ENCODE measurements around the gene GNG12.

The GNG12 gene

DNA sequence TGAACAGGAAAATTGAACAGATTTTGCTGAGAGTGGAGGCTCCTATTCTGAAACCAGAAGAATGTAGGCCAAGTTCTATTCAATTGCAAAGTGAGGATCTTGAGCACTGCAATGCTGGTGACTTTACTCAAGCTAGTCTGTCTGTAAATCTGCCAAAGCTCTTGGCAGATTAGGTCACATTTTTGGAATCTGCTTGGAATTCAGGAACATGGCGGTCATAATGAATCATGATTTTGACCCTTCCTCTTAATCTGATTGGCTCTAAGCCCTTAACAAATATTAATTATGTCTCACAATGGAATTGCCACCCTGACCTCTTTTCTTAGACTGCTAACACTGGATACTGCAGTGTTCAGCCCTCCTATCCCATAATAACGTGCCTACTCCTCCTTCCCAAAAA is 7.2 kb upstream of the GNG12 start:
- DNase-seq (ENCODE audit: low read depth): peak; percentile 77

DNA sequence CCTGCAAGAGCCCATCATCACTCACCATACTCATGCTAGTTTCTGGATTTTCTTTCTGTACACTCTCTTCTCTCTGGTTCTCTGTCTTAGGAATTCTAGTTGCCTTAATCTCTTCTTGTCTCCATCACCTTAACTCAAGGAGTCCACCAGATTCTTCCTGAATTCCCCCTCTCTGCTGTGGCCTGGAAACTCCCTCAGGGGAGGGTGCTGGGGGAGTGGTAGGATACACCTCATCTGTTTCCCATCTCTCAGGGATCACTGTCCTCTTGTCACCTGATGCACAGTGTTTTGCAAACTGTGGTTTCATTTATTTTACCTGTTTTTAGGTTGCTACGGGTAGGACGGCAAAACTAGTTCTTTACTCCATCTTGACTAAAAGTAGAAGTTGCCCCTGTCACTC is 6.6 kb upstream of the GNG12 start:
- DNase-seq (ENCODE audit: low read depth): no peak

DNA sequence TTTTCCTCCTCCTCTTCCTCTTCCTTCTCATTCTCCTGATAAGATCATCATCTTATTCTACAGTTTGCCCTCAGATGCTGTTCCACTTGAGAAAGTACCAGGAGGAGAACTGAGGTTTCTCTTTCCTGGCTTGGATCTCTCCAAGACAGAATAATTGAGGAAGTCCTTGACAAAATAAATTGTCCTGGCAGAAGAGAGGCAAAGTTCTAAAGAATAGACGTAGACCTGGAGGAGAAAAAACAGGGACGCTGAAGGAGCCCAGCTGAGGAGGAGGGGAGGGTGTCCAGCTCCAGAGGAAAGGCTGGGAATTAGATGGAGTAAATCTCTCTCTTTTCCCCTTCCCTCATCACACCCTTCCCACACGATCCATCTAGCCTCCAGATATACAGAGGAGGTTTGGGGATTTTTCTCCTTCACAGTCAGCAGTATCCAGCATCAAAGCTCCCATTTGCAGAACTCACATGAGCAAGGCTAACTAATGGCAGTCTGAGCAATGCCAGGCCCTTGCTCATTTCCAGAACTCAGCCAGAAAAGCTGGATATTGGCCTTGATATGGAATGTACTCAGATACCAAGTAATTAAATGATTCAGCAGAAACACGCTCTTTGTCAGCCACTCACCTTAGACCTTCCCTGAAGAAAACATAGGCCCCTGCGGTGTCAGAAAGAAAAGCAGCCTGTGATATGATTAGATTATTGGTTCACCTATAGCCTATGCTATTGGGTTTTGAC is 5.1 kb upstream of the GNG12 start:
- DNase-seq (ENCODE audit: low read depth): peak; percentile 42

DNA sequence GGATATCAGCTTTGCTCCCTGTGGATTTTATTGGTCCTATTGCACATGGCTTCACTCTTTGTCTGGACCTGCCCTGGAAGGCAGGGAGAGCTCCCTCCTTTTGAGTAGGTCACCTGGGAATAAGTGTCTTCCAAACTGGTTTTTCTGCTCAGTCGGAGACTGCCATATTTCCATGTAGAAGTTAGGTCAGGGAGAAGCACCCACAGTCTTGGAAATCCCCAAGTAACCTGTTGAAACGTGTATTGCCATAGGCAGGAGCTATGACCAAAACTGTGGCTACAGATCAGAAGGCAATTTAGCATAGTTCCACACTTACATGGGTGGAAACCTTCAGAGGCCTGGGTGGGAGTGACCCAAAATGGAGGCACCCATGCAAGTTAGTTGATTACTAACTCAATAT is 3.5 kb upstream of the GNG12 start:
- no peak for DNase-seq (ENCODE audit: low read depth)

DNA sequence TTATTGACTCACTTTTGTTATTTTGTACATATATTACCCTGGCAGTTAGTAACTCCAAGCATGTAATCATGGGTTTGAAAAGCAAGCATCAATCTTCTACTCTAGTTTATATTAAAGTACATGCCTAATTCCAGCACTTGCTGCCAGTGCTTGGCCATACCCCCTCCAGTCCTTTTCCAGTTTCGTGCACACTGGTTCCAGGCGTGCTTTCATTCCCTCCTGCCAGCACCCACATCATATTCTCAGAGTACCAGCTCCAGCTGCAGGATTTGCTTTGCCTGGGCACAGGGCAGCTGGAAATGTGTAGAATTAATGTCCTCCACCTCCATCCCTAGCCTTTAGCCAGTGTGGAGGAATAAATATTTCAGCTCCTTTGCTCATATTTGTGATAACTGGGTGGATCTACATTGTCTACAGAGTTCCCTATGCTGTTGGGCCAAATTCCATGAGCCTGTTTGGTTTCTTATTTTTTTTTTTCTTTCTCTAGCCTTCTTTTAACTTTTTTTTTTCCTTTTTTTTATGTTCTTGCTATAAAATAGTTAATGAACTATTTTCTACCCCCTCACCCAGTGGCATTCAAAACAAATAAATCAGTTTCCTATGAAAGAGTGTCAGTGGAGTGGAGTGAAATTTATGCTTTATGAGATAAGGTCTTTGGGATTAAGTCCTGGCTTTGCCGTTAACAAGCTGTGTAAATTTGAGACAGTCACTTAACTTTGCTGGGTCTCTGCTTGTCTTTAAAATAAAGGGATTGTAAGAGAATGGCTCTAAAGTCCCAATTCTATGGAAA is 2.6 kb upstream of the GNG12 start:
- no peak for DNase-seq (ENCODE audit: low read depth)

DNA sequence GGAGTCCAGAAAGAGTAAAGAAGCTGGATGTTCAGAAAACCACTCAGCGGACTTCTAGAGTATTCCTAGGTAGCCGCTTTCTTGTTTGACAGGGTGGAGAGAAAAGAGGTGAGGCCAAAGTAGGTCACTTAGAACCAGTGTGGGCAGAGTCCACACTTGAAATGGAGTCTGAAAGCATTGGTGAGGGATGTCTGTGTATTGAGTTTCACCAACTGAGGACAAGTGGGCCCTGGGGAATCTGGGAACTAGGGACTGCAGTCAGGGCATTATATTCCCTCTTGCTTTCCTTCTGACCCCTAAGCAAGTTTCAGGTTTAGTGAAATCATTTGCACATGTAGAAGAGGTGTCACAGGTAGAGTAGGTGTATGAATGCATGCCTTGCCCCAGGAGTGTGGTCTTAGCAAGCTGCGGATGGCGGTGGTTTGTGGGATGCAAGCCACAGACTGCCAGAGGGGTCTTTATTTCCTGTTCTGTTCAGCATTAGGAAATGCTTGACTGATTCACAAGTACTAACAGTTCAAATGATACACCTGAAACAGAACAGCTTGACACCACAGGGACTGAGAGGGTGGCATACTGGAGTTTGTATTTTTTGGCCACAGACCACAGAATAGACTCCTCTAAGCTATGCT is 1.1 kb upstream of the GNG12 start:
- DNase-seq (ENCODE audit: low read depth): no peak

DNA sequence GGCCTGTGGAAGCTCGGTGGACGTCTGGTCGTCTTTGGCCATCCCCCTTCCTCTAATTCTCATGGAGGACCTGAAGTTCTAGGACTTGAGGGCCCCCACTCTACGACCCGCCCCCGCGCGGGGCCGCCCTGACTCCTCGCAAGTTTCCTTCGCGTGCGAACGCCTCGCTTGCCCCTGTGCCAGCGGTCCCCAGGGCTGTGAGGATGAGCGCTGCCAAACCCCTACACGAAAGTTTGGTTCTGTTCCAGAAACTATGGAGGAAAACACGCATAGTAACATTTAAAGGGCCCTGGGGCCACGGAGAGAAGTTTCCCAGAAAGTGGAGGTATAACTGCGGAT is 304 bp upstream of the GNG12 start:
- peak; percentile 38 for DNase-seq (ENCODE audit: low read depth)

DNA sequence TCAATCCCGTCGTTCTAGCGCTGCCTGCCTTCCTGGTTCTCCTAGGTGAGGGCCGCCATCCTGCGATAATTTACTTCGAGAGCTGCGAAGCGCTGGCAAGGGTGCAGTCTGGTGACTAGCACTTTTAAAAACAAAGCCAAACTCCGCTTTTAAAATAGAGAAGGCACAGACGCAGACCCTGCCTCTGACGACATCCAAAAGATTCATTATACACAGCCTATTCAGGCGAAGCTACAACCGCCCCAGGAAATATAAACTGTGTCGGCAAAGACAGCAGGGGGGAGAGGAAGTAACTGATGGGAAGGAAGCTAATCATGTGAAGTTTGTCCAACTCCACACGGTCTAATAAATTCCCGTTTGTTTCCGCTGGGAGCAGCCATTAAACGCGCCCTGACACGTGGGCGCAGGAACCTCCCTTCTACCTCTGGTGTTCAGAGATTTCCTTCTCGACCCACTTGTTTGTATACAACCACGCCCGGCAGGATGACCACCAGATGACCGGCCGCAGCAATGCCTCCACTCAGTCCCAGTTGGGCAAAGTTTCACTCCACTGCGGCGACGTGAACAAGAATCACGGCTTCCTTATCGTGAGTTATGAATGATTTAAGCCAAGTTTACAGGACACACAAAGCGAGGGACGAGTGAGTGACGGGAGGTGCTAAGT is 1.3 kb downstream of the GNG12 start:
- DNase-seq (ENCODE audit: low read depth): peak; percentile 34

DNA sequence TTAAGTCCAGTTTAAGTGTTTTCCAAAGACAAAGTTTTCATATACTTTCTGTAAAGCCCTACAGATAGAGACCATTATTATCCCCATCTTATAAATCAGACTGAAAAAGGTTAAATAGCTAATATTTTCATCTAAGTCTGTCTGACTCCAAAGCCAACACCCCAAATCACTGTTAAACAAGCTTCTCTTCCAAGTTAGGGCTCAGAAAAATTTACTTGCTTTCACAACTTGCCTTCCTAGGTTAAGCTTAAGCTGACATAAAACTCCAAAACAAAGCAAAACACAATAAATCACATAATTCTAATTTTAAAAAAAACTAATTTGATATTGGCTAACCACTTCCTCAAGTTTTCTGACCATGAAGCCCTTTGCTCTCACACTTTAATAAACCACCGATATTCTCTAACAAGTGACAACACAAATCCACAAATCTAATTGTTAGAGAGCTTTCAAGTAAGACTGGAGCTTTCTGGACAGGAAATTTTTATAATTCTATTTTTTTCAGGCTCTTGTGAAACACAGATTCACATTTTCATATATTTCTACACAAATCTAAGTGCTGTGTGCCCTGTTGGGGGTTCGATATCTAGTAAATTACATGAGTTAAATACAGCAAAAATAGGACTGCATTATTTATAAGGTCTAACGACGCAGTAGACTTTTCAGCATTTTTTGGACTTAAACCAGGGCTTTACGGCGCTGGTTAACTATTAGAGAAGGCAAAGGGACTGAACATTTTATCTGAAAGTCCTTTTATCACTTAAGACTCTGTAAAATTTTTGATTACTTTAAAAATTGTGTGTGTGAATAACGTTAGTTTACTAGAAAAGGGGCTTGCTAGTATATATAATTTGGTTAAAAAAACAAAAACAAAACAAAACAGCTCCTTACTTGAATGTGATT is 2.1 kb downstream of the GNG12 start:
- no peak for DNase-seq (ENCODE audit: low read depth)

DNA sequence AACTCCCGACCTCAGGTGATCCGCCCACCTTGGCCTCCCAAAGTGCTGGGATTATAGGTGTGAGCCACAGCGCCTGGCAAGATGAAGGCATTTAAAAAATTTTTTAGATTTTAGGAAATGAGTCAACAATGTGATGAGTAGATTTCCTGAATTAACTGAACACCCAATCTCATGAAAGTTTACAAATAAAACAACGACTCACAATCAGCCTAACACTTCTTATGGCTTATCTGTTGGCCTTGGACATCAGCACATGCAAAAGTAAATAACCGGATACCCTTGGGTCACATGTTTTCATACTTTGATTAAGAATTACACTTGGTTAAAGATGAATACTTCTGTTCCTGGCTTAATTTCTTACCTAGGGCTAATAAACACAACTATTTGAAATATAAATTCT is 3.0 kb downstream of the GNG12 start:
- no peak for DNase-seq (ENCODE audit: low read depth)

DNA sequence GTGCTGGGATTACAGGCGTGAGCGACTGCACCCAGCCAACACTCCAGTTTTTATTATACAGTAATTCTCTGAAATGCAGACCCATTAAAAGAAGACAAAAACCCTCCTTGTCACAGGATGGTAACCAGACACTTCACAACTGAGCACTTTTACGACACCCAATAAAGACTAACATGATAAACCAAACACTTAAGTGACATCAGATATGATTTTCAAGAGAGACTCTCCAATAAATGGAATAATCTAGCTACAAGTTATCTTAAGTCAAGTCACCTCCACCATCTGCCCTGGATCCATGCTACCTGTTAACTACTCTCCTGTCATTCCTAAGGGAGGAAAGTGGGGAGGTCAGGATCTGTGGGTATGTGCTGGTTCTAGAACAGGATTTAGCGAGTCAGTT is 5.6 kb downstream of the GNG12 start:
- DNase-seq (ENCODE audit: low read depth): no peak

DNA sequence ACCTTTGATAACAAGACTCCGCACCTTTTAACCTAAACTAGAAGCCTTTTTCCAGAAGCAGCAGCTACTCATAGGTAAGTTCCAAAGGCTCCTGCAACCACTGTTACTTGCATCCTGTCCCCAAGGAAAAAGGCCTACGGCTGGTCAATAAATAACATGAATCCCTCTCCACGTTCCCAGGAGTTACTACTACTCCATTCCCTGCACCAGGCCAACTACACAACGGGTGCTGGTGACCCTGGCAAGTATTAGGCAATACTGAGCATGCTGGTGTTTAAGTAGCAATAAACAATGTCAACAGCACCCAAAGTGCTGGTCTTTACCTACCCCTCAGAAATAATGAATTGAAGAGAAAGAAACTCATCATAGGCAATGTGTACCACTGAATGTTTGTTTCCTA is 7.7 kb downstream of the GNG12 start:
- DNase-seq (ENCODE audit: low read depth): no peak

DNA sequence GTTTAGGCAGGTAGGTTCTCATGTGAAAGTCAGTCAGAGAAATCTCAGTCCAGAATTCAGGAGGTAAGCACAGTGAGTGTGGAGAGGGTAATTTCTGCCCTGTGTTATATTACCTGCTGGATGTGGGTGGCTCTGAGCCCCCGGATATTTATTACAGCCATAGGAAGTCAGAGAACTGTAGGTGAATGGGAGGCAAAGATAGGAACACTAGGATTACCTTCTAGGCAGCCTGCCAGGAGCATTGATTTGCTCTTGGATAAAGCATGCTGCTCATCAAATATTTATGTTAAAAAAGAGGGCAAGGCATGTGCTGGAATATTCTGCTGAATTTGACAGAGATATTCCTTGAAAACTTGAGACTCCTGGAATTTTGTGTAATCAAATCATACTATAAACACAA is 8.5 kb downstream of the GNG12 start:
- DNase-seq (ENCODE audit: low read depth): no peak

DNA sequence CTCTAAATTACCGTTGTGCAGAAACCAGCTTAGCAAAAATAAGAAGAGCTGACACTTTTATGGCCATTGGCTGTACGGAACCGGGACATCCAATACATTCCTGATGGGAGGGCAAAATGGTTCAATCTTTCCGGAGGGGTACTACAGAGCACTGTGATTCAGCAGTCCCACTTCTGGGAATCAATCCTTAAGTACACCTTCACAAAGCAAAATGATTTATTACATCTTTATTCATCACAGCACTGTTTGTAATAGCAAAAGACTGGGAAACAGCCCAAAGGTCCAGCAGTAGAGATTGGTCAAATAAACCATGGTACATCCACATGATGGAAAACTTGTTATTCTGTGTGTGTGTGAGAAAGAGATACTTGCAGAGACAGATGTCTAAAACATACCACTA is 9.7 kb downstream of the GNG12 start:
- DNase-seq (ENCODE audit: low read depth): no peak

DNA sequence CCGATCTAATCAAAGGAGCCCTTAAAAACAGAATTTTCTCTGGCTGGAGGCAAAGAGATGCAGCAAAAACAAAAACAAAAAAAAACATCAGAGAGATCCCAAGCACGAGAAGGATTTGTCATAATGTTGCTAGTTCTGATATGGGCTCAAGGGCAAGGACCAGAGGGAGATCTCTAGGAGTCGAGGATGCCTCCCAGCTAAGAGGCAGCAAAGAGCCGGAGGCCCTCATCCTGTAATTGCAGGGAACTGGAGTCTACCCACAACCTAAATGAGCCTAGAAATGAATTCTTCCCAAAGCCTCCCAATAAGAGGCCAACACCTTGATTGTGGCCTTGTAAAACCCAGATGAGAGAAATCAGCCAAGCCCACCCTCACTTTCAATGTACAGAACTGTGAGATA is 12.0 kb downstream of the GNG12 start:
- no peak for DNase-seq (ENCODE audit: low read depth)

DNA sequence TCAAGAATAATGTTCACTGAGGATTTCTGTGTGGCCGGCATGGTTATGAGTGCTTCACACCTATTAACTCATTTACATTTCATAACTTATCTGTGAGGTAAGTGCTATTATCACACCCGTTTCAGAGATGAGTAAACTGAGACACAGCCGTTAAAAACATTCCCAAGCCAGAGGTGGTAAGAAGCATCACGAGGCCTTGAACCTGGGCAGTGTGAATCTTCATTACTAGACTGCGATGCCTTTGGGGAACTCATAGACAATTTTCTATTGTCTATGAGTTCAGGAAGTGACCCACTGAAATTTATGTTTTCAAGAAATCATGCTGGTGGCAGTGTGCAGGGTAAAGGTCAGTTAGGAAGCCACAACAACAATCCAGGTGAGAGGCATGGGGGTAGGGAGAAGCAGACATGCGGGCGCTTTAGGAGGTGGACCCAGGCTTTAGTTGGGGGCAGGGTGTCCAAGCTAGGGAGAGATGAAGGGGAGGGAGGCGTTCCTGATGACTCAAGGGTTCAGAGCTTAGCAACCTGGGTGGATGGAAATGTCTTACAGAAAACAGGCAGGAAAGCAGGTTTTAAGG is 14.5 kb downstream of the GNG12 start:
- no peak for DNase-seq (ENCODE audit: low read depth)

DNA sequence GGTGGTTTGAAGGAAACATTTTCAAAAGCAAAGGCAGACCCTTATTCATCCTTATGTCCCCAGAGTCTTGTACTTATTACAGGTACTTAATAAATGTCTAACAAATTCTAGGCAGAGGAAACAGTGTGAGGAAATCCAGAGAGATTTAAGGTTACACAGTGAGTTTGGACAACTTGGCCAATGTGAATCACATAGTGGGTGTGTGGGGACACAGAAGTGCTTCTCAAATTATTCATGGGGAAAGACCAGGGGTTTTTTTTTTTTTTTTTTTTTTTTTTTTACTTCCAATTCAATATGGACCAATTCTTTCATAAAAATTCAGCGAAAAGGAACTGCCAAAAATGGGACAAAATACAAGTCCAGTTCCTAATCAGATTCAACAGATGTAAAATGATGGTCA is 15.1 kb downstream of the GNG12 start:
- no peak for DNase-seq (ENCODE audit: low read depth)

DNA sequence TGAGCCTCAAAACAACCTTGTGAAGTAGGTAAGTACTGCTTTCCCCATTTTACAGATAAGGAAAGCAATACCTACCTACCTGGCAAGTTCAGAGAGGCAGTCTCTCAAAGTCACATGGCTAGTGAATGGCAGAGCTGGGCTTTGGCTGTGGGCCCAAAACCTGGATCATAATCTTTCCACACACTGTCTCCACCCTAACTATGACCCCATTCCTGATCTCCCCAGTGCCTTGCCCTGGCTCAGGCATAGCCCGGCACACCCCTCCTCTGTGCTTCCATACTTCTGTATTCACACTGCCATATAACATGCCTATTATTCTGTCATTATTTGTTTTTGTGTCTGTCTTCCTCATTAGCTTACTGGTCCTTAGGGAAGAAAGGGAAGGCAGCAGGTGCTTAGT is 15.9 kb downstream of the GNG12 start:
- DNase-seq (ENCODE audit: low read depth): no peak

DNA sequence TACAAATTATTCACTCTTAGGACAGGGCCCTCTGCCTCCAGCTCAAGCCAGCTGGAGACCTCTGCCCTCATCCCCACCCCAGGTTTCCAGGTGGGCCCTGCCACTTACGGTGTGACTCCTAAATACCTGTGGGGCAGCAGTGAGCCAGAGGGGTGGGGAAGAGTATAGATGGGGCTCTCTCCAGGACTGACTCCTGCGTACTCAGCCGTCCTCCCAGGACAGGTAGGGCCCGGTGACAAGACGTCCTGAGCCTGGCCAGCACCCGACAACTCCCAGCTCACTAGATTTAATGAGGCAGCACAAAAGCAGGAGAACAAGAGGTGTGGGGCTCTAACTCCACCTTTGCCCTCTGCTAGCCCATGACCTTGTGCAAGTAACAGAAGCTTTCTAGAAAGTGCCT is 16.8 kb downstream of the GNG12 start:
- no peak for DNase-seq (ENCODE audit: low read depth)

DNA sequence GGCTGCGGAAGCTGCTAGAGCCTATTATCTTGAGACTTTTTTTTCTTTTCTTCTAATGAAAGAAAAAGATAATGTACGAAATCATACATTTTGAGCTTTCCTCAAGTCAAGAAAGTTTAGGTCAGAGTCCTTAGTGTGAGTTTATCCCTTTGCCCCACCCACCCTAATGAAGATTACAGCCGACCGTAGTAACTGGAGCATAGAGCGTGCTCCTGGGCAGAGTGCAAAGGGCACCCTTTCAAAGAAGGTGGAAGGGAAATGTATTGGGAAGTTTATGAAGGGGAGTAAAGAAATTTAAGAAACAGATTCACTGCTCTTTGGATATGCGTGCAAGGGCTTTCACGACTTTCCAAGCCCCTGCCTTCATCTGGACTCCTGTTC is 17.2 kb downstream of the GNG12 start:
- no peak for DNase-seq (ENCODE audit: low read depth)

DNA sequence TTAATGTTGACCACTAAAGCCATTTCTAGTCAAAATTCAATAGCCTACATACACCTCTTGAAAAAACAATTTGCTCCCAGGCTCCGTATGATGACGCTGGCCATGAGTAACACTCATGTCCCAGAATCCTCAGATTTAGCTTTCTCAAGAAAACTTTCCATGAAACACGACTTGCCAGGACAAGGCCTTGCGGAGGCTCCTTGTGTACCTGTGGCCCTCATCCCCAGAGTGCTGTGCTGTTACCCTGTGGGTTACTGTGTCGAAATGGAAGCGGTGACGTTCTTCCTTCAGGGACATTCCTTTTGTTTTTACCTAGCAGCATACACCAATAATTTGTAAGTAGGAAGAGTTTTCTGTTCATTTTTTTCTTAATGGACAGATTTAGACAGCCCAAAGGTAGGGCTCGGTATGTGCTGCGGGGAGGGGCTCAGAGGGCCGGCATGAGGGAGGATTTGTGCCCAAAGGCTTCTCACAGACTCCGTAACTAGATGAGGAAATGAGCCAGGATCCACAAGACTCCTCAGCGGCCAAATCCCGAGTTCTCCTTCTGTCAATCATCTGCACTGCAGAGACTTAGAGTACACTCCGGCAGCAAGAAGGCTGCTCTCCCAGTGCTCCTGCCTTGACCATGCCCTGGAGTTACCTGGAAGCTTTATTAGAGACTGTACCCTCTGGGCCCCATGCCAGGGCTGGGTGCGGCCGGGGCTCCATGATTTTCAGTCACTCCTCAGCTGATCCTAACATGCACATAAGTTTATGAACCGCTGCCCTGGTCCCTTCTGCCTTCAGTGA is 17.8 kb downstream of the GNG12 start:
- no peak for DNase-seq (ENCODE audit: low read depth)
